ENCODE measurements around the gene ACTN3.

The ACTN3 gene

GRCh38 chr11:66545701-66546367 is 869 bp upstream of the ACTN3 start, which contains the start of gene ZDHHC24:
Gene ZDHHC24 (minus strand): TSS chr11:66546048. CDS start chr11:66546003, 45 bp downstream.
- DNase-seq, result peak; percentile 55

- DNase-seq, result no peak
Measured at GRCh38 chr11:66546966-66547661, 411 bp downstream of the ACTN3 start.

GRCh38 chr11:66547662-66548009 is 933 bp downstream of the ACTN3 start:
- no peak for DNase-seq

DNA sequence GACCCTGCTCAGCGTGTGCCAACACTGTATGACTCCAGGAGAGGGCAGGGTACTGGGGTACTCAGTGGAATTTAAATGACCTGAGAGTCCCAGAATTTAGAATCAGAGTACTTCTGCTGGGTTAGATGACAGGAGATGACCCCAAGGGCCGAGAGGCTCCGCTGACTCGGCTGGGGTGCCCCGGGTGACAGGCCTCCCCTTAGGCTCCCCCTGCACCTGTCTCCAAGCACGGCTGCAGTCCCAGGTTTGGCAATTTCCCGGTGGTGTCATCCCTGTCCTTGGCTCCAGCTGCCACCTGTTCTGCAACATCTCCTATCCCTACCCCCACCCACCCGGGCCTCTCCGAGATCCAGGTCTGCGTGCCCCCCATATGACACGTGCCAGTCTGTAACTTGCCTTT is 1.3 kb downstream of the ACTN3 start:
- peak; percentile 21 for DNase-seq

GRCh38 chr11:66548774-66549630 is 2.3 kb downstream of the ACTN3 start:
- no peak for DNase-seq

DNA sequence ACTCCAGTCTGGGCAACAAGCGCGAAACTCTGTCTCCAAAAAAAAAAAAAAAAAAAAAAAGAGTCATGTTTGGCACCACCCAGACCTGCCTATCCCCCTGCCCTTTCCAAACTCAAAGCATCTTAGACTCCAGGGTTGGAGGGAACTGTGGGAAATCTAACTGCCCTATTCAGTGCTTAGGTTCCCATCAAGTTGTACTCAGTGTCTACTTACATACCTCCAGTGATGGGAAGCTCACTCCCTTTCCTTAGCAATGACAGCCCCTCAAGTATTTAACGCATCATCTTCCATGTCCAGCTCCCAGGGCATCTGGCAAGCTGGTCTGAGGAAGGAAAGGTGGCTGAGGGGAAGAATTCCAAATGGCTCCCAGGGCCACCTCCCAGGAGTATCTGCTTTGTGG is 3.0 kb downstream of the ACTN3 start:
- DNase-seq, result no peak

DNA sequence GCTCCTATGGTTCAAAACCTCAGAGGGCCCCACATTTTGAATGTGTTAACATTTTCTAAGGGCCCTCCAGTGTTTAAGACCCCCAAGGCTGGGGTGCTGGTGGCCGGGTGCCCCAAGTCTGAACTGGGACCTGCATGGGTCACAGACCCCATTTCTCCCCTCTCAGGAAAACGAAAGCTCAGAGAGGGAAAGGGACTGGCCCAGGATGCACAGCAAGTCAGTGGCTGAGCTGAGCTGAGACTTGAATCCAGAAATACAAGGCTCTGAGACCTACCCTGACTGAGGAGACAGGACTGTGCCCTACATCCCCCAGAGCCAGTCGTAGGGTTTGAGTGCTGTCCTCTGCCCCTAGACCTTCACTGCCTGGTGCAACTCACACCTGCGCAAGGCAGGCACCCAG is 4.2 kb downstream of the ACTN3 start:
- no peak for DNase-seq

GRCh38 chr11:66554602-66555001 is 7.9 kb downstream of the ACTN3 start:
- DNase-seq, result no peak

DNA sequence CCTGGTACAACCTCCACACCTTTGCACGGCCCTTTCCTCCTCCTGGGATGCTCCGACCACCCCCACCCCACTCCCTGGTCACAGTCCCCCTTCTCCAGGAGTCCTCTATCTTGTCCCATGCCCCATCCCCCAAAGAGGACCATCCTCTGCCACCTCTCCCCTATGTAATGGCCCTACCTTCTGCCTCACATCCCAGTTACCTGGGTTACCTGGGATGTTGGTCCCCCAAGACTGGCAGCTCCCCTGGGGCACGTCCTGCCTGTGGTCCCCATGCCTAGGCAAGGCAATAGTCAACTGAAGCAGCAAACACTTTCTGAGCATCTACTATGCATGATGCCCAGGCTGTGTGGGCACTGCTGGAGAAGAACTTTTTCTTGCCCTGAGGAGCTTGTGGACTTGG is 8.7 kb downstream of the ACTN3 start:
- no peak for DNase-seq

GRCh38 chr11:66556086-66556485 is 9.4 kb downstream of the ACTN3 start:
- no peak for DNase-seq

GRCh38 chr11:66557733-66558326 is 11.1 kb downstream of the ACTN3 start:
- DNase-seq, result no peak

DNA sequence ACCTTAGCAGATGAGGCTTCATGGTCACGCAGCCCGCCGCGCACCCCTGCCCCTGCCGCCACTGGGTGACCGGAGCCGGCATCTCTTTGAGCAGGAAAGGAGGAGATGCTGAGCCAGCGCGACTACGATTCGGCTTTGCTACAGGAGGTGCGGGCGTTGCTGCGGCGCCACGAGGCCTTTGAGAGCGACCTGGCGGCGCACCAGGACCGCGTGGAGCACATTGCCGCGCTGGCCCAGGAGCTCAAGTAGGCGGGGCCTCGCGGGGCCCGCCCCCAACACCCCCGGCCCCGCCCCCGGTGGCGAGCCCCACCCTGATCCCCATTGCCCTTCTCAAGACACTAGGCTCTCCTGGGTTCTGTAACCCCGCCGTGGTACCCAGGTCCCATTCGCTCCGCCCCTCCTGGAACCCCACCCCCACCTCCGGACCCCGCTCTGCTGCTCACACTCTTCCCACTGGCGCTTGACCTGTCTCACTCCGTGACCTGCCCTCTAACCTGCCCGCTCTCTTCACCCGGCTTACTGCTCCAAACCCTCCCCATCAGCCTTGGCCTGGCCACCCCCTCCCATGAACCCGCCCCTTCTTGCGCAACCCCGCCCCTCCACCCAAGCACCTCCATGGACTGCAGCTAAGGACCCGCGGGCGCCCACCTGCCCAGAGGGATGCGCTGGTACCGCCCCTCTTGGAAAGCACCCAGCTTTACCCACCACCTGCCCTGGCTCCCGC is 12.6 kb downstream of the ACTN3 start:
- no peak for DNase-seq

DNA sequence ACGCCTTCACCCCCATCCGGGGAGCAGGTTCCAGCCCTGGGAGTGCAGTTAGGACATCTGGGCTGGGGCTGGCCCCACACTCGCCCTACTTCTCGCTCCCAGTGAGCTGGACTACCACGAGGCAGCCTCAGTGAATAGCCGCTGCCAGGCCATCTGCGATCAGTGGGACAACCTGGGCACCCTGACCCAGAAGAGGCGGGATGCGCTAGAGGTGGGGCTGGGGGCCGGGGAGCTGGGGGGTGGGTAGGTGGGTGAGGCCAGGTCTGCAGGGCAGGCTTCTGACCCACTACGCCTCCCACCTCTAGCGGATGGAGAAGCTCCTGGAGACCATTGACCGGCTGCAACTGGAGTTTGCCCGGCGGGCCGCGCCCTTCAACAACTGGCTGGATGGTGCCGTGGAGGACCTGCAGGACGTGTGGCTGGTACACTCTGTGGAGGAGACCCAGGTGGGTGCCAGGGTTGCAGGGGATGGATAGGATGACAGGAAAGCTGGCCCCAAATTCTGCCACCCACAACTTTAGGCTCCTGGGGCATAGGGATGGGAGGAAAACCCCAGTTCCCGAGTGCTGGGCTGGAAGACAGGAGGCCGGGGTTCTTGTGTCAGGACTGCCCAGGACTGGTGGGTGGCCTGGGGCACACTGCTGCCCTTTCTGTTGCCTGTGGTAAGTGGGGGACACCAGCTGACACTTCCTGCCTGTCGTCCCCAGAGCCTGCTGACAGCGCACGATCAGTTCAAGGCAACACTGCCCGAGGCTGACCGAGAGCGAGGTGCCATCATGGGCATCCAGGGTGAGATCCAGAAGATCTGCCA is 13.4 kb downstream of the ACTN3 start:
- no peak for DNase-seq

GRCh38 chr11:66561178-66561974 is 14.7 kb downstream of the ACTN3 start:
- no peak for DNase-seq

DNA sequence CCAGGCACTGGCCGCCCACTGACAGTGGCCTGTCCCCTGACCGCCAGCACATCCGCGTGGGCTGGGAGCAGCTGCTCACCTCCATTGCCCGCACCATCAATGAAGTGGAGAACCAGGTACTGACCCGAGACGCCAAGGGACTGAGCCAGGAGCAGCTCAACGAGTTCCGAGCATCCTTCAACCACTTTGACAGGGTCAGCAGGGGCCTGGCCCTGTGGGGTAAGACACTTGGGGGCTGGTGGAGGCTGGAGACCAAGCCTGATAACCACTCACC is 15.2 kb downstream of the ACTN3 start:
- DNase-seq, result no peak

DNA sequence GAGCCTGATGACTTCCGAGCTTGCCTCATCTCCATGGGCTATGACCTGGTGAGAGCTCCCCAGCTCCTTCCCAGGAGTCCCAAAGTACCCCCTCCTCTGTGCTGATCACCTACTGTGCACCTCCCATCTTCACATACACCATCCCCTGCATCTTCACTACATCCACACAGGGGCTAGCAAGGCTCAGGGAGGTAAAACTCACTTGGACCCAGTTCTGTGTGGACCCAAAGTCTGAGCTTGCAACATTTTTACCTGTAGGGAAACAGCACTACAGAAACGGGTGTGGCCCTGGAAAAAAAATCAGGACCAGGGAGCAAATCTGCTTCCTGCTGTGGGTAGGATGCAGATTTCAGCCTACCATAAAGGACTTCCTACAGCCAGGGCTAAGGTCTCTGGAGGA is 15.6 kb downstream of the ACTN3 start:
- DNase-seq, result no peak

- DNase-seq, result no peak
Measured at GRCh38 chr11:66562907-66563583, 16.3 kb downstream of the ACTN3 start.

GRCh38 chr11:66563832-66564231 is 17.1 kb downstream of the ACTN3 start:
- no peak for DNase-seq

DNA sequence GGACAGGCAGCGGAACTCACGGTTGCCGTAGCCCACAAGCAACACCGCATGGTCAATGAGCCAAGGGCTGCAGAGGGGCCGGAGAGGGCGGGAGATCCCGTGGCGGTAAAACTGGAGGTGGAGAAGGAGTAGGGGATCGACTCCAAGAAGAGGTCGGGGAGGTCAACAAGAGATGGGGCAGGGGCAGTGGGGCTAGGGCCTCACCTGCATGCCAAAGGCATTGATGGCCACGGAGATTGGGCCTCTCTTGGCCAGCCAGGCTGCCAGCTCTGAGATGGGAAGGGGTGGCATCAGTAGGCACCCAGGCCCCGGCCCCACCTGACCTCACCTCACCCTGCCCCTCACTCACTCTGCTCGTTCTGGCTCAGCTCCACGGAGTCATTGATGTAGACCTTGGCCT is 17.8 kb downstream of the ACTN3 start:
- no peak for DNase-seq

DNA sequence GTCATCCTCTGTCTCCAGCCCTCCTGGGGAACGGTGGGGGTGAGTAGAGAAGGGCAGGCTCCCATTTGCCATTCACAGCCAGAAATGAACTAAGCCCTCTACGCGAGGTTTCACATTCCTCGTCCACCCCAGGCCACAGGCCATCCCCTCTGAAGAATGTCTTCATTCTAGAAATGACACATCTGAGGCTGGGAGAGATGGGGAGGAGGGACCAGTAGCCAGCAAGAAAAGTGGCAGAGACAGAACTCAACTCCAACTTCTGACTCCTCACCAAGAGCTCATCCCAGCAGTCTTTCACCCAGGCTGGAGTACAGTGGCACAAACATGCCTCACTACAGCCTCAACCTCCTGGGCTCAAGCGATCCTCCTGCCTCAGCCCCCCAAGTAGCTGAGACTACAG is 18.3 kb downstream of the ACTN3 start:
- DNase-seq, result no peak

DNA sequence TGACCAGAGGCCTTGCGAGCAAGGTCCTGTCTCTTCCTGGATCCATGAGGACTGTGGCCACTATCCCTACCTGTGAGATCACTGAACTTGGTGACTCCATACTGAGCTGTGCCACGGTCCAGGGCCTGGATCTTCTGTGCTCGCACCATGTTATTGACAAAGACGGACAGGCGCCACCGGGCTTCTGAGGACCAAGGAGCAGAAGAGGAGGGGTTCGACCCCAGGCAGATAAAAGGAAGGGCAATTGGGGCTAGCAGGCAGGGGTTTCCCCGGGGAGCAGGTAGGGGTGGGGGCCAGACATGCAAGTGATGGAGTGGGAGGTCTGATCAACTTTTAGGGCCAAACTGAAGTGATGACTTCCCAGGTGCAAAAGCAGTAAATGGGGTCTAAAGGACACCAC is 19.5 kb downstream of the ACTN3 start:
- no peak for DNase-seq
